NCI-H1092 treated with DMSO at 0.1 percent for 48 hours (cell line): ENCODE data around the gene TTLL8.

ENCODE experiments used
- DNase-seq: peaks from one replicate; lab custom pipeline; 2025; lab: John Stamatoyannopoulos, UW

The TTLL8 gene

GRCh38 chr22:50061824-50062355 lies 3.8 kb upstream of the TTLL8 start:
- DNase-seq, result no peak

- no peak for DNase-seq
Measured at GRCh38 chr22:50061141-50061823, 3.2 kb upstream of the TTLL8 start.

- DNase-seq, result no peak
Measured at GRCh38 chr22:50060441-50061140, 2.5 kb upstream of the TTLL8 start.

GRCh38 chr22:50059881-50060262 lies 1.8 kb upstream of the TTLL8 start:
- no peak for DNase-seq

GRCh38 chr22:50058906-50059880 lies 1.1 kb upstream of the TTLL8 start:
- DNase-seq, result no peak

- no peak for DNase-seq
Measured at GRCh38 chr22:50057278-50058060, 629 bp downstream of the TTLL8 start.

- no peak for DNase-seq
Measured at GRCh38 chr22:50056214-50056972, 1.7 kb downstream of the TTLL8 start.

GRCh38 chr22:50053861-50054260 lies 4.2 kb downstream of the TTLL8 start:
- no peak for DNase-seq

GRCh38 chr22:50051930-50052329 lies 6.2 kb downstream of the TTLL8 start:
- no peak for DNase-seq

- no peak for DNase-seq
Measured at GRCh38 chr22:50049299-50050195, 8.6 kb downstream of the TTLL8 start.

- DNase-seq, result no peak
Measured at GRCh38 chr22:50048836-50049235, 9.3 kb downstream of the TTLL8 start.

- no peak for DNase-seq
Measured at GRCh38 chr22:50048061-50048765, 9.9 kb downstream of the TTLL8 start.

GRCh38 chr22:50047346-50047745 lies 10.8 kb downstream of the TTLL8 start:
- DNase-seq, result no peak

- DNase-seq, result no peak
Measured at GRCh38 chr22:50046481-50047245, 11.4 kb downstream of the TTLL8 start.

- DNase-seq, result no peak
Measured at GRCh38 chr22:50046019-50046415, 12.1 kb downstream of the TTLL8 start.

GRCh38 chr22:50045211-50046018 lies 12.7 kb downstream of the TTLL8 start:
- no peak for DNase-seq

GRCh38 chr22:50044485-50045118 lies 13.5 kb downstream of the TTLL8 start:
- DNase-seq, result no peak
